Activated gamma-delta T cell (primary cell): ENCODE measurements around the gene HS3ST2.
"Not testable (repeated sequence)": the region's sequence is repeated elsewhere in the genome, so short reads cannot be mapped to it uniquely, and the experiment has no call there.

Experiments used
- DNase-seq: peaks from one replicate; lab custom pipeline; 2025; lab: John Stamatoyannopoulos, UW

HS3ST2 gene

DNA sequence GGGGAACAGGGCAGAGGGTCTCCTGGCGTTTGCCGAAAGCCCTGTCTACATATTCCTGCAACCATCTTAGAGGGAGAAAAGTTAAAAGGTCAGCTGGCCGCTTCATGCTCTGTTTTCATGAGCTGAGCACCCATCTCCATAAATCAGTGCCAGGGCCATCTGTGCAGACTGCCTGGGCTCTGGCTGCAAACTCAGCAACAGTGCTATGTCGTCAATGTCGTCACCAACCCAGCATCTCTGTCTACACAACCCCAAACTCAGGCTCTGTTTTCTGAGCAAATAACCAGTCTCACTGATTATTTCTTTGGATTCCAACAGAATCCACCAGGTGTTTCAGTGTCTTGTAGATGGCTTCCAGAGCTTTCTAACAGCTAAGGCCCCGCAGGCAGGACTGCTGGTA, 65.0 kb downstream of the HS3ST2 start:
- DNase-seq = no peak

DNA sequence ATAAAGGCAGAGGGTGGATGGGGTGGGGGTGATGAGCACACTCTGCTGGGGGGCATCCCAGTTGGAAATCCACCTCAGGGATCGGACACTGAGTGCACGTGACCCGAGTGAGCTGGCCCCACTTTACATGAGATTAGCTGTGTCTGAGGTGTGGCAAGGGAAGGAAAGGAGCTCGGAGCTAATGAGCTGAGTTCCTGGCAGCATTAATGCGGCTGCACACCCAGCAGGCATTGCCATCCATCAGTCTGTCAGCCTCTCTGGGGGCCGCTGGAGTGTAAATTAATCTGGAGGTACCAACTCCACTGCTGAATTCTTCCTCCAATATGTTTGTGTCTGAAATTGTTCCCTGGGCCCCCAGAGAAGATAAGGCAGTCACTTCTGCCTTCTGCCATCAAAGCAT, 65.5 kb downstream of the HS3ST2 start:
- no peak for DNase-seq

DNA sequence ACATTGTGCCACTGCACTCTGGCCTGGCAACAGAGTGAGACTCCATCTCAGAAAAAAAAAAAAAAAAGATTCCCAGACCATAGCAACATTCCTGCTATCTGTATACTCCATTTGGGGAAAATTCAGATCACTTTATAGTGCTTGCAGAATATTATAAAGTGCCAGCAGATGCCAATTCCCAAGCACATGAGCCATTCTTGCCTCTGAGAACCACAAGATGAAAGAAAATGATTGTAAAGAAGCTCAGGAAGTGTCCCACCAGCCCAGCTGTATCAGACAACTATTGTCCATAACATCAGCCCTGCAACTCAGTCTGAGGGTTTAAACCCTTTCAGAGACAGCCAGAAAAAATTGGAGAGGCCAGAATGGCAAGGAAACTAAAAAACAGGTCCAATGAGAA, 69.0 kb downstream of the HS3ST2 start:
- no peak for DNase-seq

DNA sequence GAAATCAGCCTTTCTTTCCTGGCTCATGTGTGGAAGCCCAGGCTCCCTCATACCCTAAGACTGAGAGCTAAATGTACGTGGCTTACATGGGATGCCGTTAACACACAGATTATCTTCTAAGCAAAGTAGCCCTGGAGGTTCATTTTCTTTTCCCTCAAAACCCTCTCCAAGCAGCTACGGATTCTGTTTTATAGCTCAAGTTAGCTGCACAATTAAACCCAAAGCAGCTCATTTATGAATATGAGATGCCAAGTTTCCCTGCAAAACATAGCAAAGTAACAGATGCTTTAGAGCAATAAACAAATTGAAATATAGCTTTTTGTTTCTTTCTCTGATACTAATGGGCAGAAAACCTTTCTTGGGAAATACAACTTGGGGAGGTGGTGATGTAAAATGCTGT, 72.0 kb downstream of the HS3ST2 start:
- no peak for DNase-seq

DNA sequence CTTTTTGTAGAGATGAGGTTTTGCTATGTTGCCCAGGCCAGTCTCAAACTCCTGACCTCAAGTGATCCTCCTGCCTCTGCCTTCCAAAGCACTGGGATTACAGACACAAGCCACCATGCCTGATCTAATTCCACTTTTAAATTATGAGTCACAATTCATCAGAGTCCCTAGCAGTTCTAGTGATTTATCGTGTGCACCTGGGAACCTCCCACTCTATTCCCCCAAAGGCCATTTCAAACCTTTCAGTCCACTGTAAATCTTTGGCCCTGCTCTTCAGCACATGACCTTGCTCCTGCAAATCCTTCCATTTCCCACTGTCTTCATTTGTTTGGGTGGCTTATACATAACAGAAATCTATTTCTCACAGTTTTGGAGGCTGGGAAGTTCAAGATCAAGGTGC, 73.0 kb downstream of the HS3ST2 start:
- DNase-seq = no peak

DNA sequence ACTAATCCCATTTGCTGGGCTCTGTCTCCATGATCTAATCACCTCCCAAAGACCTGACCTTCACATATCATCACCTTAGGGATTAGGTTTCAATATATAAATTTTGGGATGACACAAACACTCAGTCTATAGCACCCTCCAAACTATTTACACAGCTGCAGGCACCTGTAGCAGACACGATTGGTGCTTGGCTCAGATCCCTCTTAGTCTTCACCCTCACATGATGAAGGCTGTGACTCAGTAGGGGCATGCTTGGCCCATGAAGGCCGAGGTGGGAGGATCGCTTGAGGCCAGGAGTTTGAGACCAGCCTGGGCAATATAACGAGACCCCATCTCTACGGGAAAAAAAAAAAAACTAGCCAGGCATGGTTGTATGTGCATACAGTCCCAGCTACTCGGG, 73.5 kb downstream of the HS3ST2 start:
- DNase-seq = no peak

DNA sequence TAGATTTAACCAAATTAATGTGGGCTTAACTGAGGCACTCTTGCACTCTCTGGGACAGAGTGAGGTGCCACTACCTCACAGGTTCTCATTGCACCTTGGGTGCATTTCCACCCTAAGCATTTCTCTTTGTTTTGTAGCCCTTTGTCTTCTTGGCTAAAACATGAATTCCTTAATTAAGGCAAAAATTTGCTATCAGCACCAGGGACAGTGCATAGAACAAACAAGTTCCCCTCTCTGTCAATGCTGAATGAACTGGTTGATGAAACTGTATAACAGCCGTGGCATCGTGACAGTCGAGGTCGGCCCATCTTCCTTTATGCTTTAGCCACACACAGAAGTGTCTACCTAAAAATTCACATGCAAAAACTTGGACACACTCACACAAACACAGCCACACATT, 74.8 kb downstream of the HS3ST2 start:
- DNase-seq = no peak

DNA sequence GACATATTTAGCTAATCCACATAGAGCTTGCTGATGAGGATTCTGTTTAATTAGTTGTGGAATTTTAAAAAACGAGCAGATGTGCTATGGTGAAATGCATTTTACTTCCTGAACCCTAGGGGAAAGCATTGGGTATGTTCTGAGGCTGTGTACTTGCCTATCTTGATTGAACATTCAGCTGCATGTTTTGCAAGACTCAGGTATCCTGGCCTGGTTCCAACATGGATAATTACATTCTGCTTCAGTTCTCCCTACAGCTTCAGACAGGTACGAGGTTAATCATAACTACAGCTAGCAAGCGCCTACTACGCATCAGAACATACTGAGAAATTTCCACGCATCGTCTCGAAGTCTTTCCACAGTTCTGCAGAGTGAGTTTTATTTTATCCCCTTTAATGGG, 77.0 kb downstream of the HS3ST2 start:
- DNase-seq = no peak

DNA sequence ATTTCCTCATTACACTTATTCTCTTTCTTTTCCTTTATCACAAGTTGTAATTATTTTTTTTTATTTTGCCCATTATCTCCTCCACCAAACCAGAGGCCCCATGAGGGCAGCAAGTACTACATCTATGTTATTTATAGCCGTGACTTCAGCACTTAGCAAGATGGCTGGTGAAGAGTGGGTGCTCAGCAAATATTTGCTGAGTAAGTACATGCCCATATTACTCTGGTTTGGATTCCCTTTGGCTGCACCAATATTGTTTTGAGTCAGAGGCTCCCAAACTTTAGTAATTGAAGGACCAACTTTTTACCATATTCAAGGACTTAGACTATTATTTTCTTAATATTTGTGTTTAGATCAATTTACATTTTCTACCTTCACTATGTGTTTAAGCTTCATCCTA, 83.2 kb downstream of the HS3ST2 start:
- DNase-seq = no peak

DNA sequence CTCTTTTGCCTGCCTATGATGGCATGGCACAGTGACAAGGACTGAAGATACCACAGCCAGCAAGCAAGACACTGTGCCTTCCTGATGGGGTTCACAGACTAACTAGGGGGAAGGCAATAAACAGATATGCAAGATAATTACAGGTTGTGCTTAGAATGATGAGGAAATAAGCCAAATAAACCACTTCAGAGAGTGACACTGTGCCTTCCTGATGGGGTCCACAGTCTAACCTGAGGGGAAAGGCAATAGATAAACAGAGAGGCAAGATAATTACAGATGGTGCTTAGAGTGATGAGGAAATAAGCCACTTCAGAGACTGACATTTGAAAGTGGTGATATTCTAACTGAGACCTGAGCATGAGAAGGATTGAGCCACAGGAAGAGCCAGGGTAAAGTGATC, 84.2 kb downstream of the HS3ST2 start:
- no peak for DNase-seq

DNA sequence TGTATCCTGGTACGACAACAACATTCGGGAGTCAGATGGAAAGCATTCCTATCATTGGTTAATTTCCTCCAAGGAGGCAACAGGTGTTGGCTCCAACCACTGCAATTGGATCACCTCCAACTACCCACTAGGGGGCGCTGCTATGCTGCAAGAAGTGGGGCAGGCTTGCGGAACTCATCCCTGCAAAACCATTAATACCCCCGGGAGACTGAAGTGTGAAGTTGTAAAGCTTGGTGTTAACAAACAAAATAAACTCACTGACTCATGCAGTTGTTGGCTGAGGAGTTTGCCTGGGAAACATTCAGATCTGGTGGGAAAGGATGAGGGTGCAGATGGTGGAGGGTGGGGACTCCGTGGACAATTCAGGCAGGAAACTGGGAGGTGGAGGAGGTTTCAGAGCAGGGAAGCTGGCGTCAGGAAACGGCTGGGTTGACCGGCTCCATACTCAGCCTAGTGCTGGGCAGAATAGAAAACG, 84.9 kb downstream of the HS3ST2 start:
- DNase-seq = no peak

DNA sequence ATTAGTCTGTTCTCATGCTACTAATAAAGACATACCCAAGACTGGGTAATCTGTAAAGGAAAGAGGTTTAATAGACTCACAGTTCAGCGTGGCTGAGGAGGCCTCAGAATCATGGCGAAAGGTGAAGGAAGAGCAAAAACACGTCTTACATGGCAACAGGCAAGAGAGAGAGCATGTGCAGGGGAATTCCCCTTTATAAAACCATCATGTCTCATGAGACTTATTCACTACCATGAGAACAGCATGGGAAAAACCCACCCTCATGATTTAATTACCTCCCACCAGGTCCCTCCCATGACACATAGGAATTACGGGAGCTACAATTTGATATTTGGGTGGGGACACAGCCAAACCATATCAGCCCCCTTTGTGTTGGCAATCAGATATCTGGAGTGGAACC, 85.6 kb downstream of the HS3ST2 start:
- DNase-seq = not testable (repeated sequence)

DNA sequence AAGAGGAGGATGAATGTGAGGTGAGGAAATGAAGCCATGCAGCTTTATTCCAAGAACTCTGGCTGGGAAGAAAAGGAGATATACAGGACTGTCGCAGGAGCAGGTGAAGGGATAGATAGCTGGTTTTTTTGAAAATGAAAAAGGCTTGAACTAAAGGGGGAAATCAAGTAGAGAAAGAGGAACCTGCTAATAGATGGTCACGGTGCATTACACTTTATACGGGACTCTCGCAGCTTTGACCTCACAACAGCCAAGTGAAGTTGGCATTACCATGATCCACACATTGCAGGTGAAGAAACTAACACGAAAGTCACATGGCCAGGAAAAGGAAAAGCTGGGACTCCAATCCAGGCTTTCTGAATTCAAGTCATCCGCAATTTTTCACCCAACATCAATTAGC, 86.9 kb downstream of the HS3ST2 start:
- no peak for DNase-seq

DNA sequence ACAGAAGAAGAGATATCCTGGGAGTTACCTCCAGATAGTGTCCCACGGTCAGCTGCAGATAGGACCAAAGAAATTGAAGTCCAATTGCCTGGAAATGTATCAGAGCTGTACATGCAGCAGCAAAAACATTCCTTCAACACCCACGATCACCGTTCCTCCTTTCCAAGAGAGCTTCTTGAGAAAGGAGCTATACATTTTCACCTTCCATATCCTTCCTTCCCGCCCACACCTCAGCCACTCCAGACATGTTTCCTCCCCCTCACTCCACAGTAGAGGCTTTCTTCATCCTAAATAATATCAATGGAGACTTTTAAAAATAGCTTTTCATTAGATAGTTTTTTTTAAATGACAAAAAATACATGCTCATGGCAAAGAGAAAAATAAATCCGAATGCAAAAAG, 87.6 kb downstream of the HS3ST2 start:
- no peak for DNase-seq

DNA sequence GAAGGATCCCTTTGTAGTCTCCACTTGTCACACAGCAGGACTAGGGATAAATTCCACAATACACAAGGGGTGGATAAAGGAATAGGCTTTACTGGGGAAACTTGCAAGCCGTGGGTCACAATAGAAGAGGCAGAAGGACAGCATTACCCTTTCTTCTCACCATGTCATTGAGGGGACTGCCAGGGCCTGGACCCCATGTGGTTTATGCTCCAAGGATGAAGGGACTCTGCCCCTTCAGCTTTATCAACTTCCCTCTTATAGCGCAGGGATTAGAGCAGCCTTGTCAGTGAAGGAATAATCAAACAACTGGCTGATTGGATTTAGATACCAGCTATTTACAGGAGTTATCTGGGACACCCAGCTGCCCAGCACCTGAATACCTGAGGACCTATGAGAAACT, 89.8 kb downstream of the HS3ST2 start:
- DNase-seq = no peak

DNA sequence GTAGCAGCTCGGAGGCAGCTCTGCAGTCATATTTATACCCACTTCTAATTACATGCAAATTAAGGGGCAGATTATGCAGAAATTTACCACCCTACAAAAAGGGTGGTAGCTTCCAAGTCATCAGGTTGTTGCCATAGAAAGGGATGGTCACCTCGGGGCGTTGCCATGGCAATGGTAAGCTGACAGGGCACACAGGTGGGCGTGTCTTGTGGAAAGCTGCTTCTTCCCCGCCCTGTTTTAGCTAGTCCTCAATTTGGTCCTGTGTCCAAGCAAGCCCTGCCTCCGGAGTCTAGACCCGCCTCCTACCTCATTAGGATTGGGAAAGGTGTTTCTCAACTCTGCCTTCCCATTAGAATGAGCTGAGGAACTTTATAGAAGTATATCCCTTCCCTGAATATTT, 98.7 kb downstream of the HS3ST2 start:
- no peak for DNase-seq

DNA sequence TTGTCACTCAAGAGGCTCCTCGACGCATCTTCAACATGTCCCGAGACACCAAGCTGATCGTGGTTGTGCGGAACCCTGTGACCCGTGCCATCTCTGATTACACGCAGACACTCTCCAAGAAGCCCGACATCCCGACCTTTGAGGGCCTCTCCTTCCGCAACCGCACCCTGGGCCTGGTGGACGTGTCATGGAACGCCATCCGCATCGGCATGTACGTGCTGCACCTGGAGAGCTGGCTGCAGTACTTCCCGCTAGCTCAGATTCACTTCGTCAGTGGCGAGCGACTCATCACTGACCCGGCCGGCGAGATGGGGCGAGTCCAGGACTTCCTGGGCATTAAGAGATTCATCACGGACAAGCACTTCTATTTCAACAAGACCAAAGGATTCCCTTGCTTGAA, 101.0 kb downstream of the HS3ST2 start:
- no peak for DNase-seq

DNA sequence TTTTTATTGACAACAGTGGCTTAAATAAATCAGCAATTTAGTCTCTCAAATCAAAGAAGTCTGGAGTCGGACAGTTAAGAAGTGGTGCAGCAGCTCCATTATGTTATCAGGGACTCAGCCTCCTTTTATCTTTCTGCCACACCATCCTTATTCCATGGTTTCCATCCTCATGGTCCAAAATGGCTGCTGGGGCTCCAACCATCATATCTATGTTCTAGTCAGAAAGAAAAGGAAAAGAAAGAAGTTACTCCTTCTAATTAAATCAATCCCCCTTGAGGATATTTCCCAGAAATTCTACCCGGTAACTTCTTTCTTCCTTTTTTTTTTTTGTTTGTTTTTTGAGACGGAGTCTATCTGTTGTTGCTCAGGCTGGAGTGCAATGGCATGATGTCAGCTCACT, 109.5 kb downstream of the HS3ST2 start:
- DNase-seq = no peak

DNA sequence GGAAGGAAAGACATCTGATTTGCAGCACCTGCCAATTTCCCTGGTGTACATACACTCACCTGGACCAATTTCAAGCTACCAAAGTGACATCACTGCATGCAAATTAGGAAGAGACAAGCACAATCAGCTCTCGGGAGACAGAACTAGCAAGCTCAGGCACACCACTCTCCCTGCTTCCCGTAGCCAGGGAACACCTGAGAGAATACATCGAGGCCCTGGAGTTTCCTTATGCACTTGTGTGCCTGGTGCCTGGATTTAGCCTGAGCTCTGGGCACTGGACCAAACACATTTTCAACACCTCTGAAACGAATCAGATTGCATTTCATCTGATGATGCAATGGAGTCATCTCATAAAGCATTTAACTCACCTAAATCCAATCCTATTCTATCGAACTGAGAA, 110.5 kb downstream of the HS3ST2 start:
- DNase-seq = no peak

DNA sequence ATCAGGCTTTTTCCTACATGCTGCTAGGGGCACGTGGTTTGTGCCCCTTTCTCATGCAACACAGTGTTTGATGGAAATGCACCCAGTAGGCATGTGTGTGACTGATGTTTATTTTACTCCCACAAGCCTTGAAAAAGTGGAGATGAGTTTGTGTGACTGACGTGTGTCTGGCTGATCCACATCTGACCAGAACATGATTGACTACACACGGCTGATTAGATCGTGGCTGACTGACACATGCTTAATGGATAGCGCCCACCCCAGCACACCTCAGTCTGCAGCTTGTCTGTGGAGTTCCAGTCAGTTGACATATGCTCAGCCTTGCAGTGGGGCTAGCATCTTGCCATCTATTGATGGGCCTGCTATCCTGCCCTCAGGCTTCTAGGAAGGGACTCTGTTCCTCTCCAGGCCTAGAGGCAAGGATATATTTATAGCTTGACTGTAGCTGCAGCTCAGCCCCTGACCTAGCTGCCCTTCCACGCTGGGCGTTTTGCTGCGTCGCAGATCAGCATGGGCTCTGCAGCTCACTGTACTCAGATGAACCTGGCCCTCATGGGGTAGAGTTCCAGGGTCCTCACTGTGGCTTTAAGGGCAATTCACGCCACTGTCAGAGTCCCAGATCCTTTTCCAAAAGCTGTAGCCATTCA, 112.3 kb downstream of the HS3ST2 start:
- no peak for DNase-seq

DNA sequence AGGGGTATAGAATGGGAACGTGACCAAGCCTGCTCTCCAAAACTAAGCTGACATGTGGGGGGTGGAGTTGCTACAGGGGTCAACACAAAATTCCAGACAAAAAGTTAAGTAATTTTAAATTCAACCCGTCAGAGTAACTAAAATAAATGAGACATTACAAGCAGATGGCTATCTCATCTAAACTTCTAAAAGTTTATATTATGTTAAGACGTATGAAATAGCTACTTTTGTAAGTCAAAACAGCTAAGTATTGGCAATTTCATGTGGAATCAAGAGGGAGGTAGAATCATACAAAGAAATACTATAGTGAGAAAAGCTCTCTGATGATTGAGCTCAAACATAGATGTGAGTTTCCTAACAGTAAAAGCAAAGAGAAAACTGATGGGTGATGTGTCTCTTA, 113.3 kb downstream of the HS3ST2 start:
- no peak for DNase-seq

DNA sequence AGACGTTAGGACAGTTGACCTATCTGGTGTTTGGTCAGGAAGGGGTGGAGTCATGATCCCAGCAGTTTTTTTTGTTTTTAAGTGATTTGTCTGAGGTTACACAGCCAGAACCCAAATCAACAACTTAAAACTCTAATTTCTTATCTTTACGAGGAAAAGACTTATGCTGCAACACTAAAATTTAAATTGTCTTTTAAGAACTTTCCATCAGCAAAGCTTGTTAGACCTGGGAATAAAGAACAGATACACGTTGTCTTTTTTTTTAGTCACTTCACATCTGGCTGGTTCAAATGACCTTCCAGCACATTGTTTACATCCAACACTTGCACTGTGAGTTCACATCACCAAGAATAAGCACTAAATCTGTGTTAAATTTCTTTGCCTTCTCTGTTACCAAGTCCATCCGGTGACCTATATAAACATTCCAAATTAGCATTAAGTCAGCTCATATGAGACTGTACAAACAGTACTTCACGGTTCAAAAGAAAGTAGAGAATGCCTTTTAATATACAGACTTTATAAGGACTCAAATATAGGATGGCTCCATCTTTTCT, 115.0 kb downstream of the HS3ST2 start:
- DNase-seq = no peak

DNA sequence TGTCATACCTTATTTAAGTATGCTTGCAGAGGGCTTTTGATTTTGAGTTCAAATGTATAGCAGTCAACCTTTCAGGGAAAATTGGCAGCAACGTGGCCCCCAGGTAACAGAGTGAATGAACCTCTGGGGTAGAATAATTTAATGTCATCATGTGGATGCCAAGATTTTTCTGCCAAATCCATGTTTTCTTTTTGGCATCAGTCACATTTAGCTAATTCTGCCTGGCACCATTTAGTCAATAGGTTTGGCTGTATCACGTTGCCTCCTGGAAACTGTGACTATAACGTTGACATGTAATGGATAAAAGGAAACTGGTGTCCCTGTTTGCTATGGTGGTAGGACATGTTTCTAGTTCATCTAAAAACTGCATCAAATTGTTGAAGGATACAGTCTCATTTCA, 115.5 kb downstream of the HS3ST2 start:
- no peak for DNase-seq

DNA sequence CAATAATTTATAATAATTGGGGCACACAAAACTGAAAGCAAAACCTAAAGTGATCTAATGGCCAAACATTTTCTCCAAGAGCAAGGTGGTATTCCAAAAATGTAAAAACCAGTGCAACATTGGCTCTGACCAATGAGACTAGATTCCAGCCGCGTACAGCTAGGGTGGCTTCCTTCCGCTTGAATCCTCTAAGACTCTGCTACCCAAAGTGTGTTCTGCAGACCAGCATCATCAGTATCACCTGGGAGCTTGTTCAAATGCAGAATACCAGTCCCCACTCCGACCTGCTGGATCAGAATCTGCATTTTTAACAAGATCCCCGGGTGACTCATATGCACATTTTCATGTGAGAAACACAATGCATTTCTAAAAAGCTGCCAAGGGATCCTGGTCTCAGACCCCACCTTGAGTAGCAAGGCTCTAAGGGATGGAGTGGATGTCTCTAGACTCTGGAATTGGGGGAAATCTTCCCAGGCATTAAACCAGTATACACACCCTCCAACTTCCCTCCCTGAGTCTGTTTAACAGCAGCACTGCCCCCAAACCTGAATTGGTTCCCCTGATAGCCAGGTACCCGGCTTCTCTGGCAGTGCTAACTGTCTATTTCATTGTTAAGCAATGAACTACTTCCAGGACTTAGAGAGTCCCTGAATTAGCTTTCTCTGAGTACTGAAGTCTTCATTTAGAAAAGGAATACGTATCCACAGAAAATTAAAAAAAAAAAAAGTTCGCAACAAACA, 118.2 kb downstream of the HS3ST2 start:
- DNase-seq = no peak
